ENCODE results near the gene TRPC6.

Gene TRPC6

DNA sequence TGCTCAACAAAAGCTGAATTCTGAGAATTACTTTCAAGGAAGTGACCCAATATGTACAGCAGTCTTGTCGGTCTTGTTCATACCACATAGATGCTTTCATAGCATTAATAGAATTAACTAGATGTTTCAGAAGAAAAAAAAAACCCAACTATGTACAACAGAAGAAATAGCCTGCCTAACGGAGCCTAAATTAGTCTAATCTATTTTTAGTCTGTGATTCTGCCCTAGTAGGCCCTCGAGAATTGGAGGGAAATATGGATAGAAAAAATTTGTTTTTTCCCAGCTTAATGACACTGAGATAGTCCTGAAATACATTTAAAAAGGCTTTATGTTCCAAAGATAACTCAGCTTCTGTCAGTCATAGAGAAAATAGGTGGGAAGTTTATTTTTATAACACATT lies 17.1 kb upstream of the TRPC6 start:
- TF ChIP-seq, protein P1, sequence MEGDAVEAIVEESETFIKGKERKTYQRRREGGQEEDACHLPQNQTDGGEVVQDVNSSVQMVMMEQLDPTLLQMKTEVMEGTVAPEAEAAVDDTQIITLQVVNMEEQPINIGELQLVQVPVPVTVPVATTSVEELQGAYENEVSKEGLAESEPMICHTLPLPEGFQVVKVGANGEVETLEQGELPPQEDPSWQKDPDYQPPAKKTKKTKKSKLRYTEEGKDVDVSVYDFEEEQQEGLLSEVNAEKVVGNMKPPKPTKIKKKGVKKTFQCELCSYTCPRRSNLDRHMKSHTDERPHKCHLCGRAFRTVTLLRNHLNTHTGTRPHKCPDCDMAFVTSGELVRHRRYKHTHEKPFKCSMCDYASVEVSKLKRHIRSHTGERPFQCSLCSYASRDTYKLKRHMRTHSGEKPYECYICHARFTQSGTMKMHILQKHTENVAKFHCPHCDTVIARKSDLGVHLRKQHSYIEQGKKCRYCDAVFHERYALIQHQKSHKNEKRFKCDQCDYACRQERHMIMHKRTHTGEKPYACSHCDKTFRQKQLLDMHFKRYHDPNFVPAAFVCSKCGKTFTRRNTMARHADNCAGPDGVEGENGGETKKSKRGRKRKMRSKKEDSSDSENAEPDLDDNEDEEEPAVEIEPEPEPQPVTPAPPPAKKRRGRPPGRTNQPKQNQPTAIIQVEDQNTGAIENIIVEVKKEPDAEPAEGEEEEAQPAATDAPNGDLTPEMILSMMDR (IDR thresholded peaks at IDR 0.05; ENCODE audit: low read depth, low read length, missing control alignments), result no peak
- Histone ChIP-seq H3K27ac (no peak overlapping the region), H3K4me3 (ENCODE audit: low read depth, low read length) (no peak overlapping the region), H3K27me3 (replicated peaks) (no peaks in the 10 kb centered on the region), H3K36me3 (replicated peaks) (no peaks in the 10 kb centered on the region)
- DNase-seq, result no peak
- in situ Hi-C loops (cut with HindIII; ENCODE audit: low pct_ligation_motif_present, low sequenced_read_pairs), result no loop called here

DNA sequence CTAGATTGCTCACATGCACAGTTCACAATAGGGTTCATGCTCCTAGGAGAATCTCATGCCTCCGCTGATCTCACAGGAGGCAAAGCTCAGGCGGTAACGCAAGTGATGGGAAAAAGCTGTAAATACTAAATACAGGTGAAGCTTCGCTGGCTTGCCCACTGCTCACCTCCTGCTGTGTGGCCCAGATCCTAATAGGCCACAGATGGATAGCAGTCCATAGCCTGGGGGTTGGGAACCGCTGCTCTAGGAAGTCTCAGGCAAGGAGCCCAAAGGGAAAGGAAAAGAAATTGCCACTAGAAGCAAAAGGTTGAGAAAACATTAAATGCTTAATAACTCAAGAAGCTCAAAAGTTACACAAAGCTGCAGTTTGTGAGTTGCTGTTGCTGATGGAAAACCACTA lies 3.2 kb upstream of the TRPC6 start:
- DNase-seq, result no peak
- H3K36me3 ChIP-seq (replicated peaks), result no peaks in the 10 kb centered on the region
- in situ Hi-C loops (cut with HindIII; ENCODE audit: low pct_ligation_motif_present, low sequenced_read_pairs), result no loop called here
- TF ChIP-seq, protein P1 (IDR thresholded peaks at IDR 0.05; ENCODE audit: low read depth, low read length, missing control alignments), result no peak
- H3K27ac ChIP-seq, result no peak overlapping the region
- H3K27me3 ChIP-seq (replicated peaks), result no peaks in the 10 kb centered on the region
- no peak overlapping the region for H3K4me3 ChIP-seq (ENCODE audit: low read depth, low read length)

DNA sequence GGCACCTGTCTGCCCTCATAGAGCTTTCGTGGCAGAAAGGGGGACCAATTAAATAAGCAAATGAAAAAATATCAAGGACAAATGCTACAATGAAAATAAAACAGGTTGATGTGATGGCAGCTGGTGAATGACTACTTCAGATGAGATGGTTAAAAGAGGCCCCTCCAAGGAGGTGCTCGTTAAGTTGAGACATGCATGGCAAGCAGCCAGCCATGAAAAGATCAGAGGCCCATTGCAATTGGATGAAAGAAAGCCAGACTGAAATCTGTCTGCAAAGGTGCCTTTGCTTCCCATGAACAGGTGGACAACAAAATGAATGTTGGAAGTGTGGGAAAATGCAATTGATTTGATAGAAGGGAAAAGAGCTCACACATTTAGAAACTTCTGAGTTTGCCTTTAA lies 848 bp upstream of the TRPC6 start:
- TF ChIP-seq, protein P1 (IDR thresholded peaks at IDR 0.05; ENCODE audit: low read depth, low read length, missing control alignments), result no peak
- in situ Hi-C loops (cut with HindIII; ENCODE audit: low pct_ligation_motif_present, low sequenced_read_pairs), result no loop called here
- no peak overlapping the region for H3K27ac ChIP-seq
- no peaks in the 10 kb centered on the region for H3K36me3 ChIP-seq (replicated peaks)
- no peak for DNase-seq
- no peaks in the 10 kb centered on the region for H3K27me3 ChIP-seq (replicated peaks)
- no peak overlapping the region for H3K4me3 ChIP-seq (ENCODE audit: low read depth, low read length)

DNA sequence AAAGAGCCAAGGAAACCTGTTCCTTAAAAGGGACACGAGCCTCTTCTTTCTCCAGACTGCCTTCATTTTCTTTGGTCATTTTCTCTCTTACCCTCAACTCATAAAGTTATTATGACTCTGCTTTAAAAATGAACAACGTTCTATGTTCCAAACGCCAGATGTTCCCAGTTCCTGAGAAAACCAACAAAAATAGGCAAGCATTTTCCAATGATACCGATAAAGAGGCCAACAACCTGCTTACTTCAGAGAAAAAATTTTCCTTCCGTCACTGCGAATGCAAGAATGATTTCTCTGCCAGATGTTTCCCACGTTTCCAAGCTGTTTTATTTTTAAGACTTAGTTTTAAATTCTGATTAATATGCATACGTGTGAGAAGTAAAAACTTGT lies 315 bp upstream of the TRPC6 start:
- Histone ChIP-seq H3K27me3 (replicated peaks) (no peaks in the 10 kb centered on the region), H3K36me3 (replicated peaks) (no peaks in the 10 kb centered on the region), H3K4me3 (ENCODE audit: low read depth, low read length) (peak overlapping the region; percentile 67), H3K27ac (no peak overlapping the region)
- no peak for DNase-seq
- in situ Hi-C loops (cut with HindIII; ENCODE audit: low pct_ligation_motif_present, low sequenced_read_pairs), result no loop called here
- TF ChIP-seq, protein P1 (IDR thresholded peaks at IDR 0.05; ENCODE audit: low read depth, low read length, missing control alignments), result no peak

DNA sequence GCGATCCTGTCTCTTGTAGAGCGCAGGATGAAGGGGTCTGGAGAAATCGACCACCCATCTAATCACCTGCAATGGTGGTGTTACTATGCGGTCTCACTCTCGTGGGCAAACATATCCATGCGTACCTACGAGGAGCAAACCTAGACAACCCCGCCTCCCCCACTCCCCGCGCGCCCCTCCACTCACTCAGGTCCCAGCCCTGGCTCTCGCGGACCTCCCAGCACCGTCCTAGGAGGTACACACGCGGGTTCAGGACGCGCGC lies 887 bp downstream of the TRPC6 start:
- TF ChIP-seq, protein P1 (IDR thresholded peaks at IDR 0.05; ENCODE audit: low read depth, low read length, missing control alignments), result no peak
- no peak for DNase-seq
- no peaks in the 10 kb centered on the region for H3K27me3 ChIP-seq (replicated peaks)
- H3K4me3 ChIP-seq (ENCODE audit: low read depth, low read length), result peak overlapping the region; percentile 67
- in situ Hi-C loops (cut with HindIII; ENCODE audit: low pct_ligation_motif_present, low sequenced_read_pairs), result no loop called here
- no peak overlapping the region for H3K27ac ChIP-seq
- no peaks in the 10 kb centered on the region for H3K36me3 ChIP-seq (replicated peaks)

DNA sequence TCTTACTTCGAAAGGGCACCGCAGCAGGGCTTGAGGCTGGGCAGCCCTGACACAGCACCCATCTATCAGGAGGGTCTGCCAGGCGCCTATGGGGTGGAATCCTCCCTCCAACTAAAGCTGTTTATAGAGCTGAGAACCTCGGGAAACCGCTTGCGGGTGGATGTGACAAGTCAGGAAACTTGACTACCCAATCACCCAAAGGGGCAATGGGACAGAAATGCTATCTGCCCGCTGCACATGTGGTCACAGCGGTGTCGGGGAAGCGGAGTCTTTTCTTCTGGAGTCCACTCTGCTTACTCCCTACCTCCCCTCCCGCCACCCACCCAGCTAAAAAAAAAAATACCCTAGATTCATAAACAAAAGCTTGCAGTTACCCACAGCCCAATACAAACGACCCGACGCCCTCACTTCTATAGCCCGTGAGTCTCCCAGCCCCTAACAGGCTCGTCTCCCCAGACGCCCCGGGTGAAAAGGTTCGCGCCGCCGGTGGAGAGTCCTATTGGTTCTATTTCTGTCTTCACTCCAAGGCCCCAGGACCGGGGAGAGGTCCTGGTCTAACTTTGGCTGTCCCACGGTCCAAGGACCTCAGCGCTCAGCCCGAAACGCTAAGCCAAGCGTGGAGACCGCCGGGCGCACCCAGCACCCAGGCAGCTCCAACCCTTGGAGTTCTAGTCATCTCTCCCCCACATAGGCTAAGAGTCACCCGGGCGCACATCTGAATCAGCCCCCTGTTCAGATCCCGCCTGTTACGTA lies 1.4 kb downstream of the TRPC6 start:
- in situ Hi-C loops (cut with HindIII; ENCODE audit: low pct_ligation_motif_present, low sequenced_read_pairs), result no loop called here
- peak overlapping the region; percentile 67 for H3K4me3 ChIP-seq (ENCODE audit: low read depth, low read length)
- peak; percentile 9 for DNase-seq
- TF ChIP-seq, protein P1 (IDR thresholded peaks at IDR 0.05; ENCODE audit: low read depth, low read length, missing control alignments), result no peak
- no peak overlapping the region for H3K27ac ChIP-seq
- H3K36me3 ChIP-seq (replicated peaks), result no peaks in the 10 kb centered on the region
- no peaks in the 10 kb centered on the region for H3K27me3 ChIP-seq (replicated peaks)
